Right lobe of liver (tissue), 4 donors: ENCODE data around the gene SRRM4.

Source experiments
- POLR2A ChIP-seq: fragments of 450-650 bp; IDR thresholded peaks from one replicate; pipeline ENCODE4 v1.6.1; 2017; ENCODE audit warnings: antibody characterized with exemption, mild to moderate bottlenecking
- TF ChIP-seq, protein P1 (sequence below), 4 donors: fragments of 200-600 bp in 3 of 4; fragments of 450-650 bp in 1 of 4; IDR thresholded peaks; one replicate each; pipeline versions ENCODE4 v1.5.1 to v1.8.0; 2016 to 2022; ENCODE audit warnings: antibody characterized with exemption in 4 of 4, mild to moderate bottlenecking in 2 of 4
- donor health status: DM: no; HTN: no; CAD: no.
- donor health status: DM: no; HTN: no; CAD: no.
- donor health status: DM: no; HTN: yes; CAD: no.

DNA sequence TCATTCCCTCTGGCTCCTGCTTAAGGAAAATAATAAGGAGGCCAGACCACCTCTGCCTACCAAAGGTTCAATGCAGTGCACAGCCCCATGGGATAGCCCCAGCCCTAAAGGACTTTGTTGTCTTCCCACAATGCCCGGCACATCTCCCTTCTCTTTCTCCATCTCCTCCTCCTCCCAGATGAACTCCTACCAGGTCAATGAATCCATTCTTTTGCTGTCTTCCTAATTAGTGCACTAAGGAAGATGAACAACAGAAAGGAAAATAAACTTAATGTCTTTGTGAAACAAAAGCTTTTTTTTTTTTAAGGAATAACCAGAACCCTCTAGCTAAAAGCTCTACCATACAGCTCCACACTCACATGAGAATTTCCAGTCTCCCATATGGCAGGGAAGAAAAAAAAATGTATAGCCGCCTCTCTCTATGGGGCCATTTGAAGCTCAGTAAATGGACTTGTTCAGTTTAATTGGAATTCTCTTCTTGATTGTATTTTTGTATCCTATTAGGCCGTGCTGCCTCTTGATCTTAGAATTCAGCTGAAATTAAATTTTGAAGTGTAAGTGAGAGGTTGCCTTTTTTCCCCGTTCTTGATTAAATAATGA is 155.6 kb downstream of the SRRM4 start:
- TF ChIP-seq, protein P1, sequence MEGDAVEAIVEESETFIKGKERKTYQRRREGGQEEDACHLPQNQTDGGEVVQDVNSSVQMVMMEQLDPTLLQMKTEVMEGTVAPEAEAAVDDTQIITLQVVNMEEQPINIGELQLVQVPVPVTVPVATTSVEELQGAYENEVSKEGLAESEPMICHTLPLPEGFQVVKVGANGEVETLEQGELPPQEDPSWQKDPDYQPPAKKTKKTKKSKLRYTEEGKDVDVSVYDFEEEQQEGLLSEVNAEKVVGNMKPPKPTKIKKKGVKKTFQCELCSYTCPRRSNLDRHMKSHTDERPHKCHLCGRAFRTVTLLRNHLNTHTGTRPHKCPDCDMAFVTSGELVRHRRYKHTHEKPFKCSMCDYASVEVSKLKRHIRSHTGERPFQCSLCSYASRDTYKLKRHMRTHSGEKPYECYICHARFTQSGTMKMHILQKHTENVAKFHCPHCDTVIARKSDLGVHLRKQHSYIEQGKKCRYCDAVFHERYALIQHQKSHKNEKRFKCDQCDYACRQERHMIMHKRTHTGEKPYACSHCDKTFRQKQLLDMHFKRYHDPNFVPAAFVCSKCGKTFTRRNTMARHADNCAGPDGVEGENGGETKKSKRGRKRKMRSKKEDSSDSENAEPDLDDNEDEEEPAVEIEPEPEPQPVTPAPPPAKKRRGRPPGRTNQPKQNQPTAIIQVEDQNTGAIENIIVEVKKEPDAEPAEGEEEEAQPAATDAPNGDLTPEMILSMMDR (IDR thresholded peaks at IDR 0.05): no peak
- no peak for TF ChIP-seq POLR2A
